ENCODE data around the gene DMAC2.
"Not testable (repeated sequence)": the region's sequence is repeated elsewhere in the genome, so short reads cannot be mapped to it uniquely, and the experiment has no call there.

DMAC2 gene

DNA sequence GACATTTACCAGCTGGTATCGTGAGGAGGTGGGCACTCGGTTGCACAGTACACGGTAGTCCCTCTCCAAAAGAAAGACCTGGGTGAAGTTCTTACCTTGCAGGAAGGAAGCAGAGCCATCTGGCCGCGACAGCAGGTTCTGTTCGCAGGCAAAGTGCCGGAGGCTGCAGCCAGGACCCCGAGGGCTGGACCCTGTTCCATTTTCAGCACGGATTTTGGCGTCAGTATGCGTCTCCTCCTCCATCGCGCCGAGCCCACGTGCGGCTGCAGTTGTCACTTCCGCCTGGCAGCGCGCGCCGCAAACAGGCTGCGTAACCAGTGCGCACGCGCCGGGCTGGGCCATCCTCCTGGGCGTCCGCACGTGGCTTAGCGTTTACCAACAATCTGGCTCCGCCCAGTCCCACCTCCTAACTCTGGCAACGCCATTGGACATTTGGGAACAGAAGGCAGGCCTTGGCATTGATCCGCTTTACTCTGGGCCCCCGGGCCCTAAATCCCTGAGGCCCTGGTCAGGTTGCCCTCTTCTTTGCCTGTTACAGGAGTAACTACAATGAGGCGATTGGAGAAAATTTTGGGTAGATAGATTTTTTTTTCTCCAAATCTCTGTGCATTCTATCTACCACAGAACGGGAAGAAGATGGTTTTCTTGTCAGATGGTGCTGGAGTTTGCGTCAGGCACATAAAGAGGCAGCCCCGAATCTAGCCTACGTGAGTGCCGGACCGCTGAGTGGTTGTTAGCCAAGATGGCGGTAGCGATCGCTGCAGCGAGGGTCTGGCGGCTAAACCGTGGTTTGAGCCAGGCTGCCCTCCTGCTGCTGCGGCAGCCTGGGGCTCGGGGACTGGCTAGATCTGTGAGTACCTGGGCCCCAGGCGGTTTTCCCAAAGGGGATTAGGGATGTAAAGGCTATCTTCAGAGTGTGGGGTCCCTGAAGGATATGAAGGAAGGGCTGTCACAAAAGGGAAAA, 42.3 kb downstream of the DMAC2 start, which contains the start of the genes BCKDHA and EXOSC5:
Gene BCKDHA (plus strand): TSS at position 733 of the 964 bp plus-strand sequence. CDS start 10 bp downstream, at position 743.
Gene EXOSC5 (minus strand): TSS at position 274 of the 964 bp plus-strand sequence. CDS start 31 bp downstream, at position 243.
- DNase-seq: peak; percentile 99

- DNase-seq: no peak
Observed at GRCh38 chr19:41395355-41395754, 44.4 kb downstream of the DMAC2 start.

DNA sequence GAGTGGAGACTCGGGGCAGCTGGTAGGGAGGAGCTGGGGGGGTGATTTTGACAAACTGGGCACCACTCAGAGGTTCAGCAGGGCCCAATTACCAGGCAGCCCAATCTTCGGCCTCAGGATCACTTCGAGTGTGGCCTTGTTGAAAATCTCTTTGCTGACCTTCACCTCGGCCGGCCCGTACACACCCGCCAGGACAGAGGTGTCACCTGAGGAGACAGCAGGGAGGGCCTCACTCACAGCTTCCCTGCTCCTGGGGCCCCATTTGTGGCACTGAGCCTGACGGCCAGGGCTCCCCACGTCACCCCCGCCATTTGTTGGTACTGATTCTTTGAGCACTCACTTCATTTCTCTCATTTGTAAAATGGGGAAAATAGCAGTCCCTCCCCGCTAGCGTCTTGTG, 46.9 kb downstream of the DMAC2 start:
- no peak for DNase-seq

DNA sequence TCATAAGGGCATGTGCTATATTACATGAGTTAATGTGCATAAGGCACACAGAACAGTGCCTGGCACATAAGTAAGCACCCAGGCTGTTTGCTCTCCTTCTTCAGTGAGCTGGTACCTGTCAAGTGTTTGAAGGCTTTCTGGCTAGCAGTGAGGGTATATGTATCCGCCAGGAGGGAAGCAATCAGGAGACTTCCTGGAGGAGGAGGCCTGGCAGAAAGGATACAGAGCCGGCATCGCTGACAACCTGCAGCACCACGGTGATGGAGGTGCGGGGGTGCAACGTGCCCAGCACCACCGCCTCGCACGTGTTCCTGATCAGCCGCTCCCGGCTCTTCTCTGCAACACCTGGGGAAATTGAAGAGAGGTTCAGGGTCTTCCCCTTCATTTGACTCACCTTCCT, 48.1 kb downstream of the DMAC2 start:
- no peak for DNase-seq

DNA sequence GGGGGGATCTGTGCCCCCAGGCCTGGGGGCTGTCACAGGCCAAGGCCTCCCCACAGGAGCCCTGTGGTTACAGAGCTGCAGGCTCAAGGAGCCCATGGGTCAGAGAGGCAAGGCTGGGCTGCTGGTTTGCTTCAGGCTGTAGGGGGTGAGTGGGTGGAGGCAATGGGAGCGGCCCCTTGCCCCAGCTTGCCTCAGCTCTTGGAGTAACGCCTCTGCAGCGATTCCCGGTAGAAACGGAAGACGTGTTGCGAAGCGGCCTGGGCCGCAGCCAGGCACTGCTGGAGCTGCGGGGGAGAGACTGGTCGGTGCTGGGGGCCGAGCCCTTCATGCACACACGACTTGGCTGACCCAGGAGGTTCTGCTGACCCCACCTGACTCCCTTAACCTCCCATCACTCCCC, 53.3 kb downstream of the DMAC2 start:
- no peak for DNase-seq

- no peak for DNase-seq
Observed at GRCh38 chr19:41384351-41384750, 55.4 kb downstream of the DMAC2 start.

- DNase-seq: not testable (repeated sequence)
Observed at GRCh38 chr19:41381536-41381935, 58.2 kb downstream of the DMAC2 start.

Measured in activated T-cell treated with anti-CD3 and anti-CD28 coated beads, Interleukin-2, amount 50 U/mL, for 48 hours (primary cell).